GM10248 (cell line): Measurements from ENCODE around the gene AFAP1.

Source experiments
- CTCF ChIA-PET: fragments of 300-600 bp; sonication (Branson Sonifier 250); formaldehyde crosslinking; extraction: SDS; loops from one replicate; lab custom pipeline; 2021; ENCODE audit warnings: antibody characterized with exemption; lab: Yijun Ruan, JAX
- POLR2A ChIA-PET: fragments of 350-650 bp; sonication (Branson Sonifier 250); formaldehyde crosslinking; extraction: SDS; loops from one replicate; lab custom pipeline; 2020; ENCODE audit warnings: antibody characterized with exemption; lab: Yijun Ruan, JAX
- DNase-seq: peaks from one replicate; pipeline ENCODE4 v3.0.0; 2012; ENCODE audit errors: extremely low spot score
- TF ChIP-seq, protein P1 (sequence below): IDR thresholded peaks from 2 replicates; pipeline ENCODE4 v1.5.1; 2012; ENCODE audit warnings: mild to moderate bottlenecking, low read depth; ENCODE audit errors: extremely low read depth, missing control alignments, control extremely low read depth

AFAP1 gene

DNA sequence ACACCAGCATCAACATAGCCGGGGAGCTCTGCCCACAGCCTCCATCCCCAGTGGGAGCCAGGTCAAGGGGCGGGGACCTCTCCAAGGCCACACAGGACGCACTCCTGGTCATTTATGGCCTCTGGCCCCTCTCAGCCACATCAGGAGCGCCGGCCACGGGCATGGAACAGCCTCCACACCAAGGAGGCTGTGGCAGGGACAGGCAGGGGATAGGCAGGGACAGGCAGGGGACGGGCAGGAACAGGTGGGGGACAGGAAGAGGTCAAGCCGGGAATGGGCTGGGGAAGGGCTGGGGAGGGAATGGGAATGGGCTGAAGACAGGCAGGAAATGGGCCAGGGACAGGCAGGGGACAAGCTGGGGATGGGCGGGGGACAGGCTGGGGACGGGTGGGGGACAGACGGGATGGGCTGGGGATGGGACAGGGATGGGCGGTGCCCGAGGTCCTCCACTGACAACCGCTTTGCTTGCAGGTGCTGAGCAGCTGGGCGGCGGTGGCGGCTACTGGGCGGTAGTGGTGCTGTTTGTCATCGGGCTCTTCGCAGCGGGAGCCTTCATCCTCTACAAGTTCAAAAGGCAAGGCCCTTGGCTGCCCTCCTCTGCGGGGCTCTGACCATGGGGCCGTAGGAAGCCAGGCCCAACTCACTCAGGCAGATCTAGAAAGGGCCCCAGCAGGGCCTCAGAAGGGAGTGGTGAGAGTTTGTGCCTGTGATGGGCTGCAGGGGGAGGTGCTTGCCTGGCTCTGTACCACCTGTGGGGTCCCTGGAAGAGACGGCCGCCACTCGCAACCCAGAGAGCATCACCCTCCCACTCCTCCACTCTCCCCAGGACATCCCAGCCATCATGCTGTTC lies 205.6 kb downstream of the AFAP1 start:
- POLR2A ChIA-PET, result no interaction called here
- CTCF ChIA-PET, result no interaction called here
- DNase-seq, result no peak
- TF ChIP-seq, protein P1, sequence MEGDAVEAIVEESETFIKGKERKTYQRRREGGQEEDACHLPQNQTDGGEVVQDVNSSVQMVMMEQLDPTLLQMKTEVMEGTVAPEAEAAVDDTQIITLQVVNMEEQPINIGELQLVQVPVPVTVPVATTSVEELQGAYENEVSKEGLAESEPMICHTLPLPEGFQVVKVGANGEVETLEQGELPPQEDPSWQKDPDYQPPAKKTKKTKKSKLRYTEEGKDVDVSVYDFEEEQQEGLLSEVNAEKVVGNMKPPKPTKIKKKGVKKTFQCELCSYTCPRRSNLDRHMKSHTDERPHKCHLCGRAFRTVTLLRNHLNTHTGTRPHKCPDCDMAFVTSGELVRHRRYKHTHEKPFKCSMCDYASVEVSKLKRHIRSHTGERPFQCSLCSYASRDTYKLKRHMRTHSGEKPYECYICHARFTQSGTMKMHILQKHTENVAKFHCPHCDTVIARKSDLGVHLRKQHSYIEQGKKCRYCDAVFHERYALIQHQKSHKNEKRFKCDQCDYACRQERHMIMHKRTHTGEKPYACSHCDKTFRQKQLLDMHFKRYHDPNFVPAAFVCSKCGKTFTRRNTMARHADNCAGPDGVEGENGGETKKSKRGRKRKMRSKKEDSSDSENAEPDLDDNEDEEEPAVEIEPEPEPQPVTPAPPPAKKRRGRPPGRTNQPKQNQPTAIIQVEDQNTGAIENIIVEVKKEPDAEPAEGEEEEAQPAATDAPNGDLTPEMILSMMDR, result no peak

DNA sequence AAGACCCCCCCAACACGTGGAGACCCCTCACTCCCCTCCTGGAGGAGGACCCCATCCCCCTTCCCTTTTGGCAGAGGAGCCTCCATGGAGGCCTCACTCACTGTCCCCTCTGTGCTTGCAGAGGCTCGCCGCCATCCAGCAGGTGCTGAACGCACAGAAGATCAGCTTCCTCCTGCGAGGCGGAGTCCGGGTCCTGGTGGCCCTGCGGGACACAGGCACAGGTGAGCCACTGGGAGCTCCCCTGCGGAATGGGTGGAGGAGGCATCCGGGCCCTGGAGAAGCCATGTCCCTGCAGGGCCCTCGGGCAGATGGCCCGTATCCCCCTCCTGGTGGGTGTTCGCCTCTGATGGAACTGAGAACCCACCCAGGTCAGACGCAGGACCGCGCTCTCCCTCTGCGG lies 206.5 kb downstream of the AFAP1 start:
- CTCF ChIA-PET, result no interaction called here
- POLR2A ChIA-PET, result no interaction called here
- DNase-seq, result no peak
- TF ChIP-seq, protein P1, result no peak

DNA sequence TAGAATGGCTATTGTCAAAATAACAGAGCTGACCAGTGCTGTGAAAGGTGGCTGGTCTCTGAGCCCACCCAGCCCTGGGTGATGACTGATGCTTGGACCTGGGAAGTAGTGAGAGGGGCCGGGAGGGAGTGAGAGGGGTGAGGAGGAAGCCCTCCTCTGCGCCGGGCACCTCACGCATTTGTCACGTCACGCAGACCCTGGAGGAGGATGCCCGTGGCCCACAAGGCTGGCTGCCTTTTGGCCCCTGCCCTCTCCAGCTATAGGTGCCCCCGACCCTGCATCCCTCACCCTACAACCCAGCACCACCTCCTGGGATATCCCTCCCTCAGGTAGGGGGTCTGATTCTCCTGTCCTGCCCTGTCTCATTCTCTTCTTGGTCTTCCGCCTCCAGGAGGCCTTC lies 207.4 kb downstream of the AFAP1 start:
- TF ChIP-seq, protein P1, result no peak
- ChIA-PET CTCF (no interaction called here), POLR2A (no interaction called here)
- no peak for DNase-seq

DNA sequence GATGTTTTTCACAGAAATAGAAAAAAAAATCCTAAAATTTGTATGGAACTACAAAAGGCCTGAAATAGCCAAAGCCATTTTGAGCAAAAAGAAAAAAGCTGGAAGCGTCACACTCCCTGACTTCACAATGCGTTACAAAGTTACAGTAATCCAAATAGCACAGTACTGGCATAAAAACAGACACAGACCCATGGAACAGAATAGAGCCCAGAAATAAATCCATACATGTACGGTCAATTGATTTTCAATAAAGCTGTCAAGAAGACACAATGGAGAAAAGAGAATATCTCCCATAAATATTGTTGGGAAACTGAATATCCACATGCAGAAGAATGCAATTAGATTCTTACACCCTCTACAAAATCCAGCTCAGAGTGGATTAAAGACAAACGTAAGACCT lies 208.2 kb downstream of the AFAP1 start:
- POLR2A ChIA-PET, result no interaction called here
- DNase-seq, result no peak
- CTCF ChIA-PET, result no interaction called here
- TF ChIP-seq, protein P1, result no peak

DNA sequence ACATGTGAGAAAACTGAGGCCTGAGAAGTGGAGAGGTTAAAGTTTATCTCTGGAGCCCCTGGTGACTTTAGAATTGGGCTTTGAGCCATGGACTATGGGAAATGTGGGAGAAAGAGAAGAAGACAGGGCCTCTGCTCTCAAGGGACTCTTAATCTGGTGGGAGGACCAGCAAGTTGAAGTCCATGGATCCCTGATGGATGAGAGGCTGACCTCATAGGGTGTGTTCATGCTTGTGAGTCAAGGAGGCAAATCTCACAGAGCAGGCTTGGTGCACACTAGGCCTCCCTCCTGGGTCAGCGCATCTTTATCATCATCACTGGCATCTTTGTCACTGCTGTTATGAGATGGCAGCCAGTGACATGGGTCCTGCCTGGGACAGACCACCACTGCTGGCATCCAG lies 211.9 kb downstream of the AFAP1 start:
- TF ChIP-seq, protein P1, result no peak
- DNase-seq, result no peak
- POLR2A ChIA-PET, result no interaction called here
- CTCF ChIA-PET, result no interaction called here

DNA sequence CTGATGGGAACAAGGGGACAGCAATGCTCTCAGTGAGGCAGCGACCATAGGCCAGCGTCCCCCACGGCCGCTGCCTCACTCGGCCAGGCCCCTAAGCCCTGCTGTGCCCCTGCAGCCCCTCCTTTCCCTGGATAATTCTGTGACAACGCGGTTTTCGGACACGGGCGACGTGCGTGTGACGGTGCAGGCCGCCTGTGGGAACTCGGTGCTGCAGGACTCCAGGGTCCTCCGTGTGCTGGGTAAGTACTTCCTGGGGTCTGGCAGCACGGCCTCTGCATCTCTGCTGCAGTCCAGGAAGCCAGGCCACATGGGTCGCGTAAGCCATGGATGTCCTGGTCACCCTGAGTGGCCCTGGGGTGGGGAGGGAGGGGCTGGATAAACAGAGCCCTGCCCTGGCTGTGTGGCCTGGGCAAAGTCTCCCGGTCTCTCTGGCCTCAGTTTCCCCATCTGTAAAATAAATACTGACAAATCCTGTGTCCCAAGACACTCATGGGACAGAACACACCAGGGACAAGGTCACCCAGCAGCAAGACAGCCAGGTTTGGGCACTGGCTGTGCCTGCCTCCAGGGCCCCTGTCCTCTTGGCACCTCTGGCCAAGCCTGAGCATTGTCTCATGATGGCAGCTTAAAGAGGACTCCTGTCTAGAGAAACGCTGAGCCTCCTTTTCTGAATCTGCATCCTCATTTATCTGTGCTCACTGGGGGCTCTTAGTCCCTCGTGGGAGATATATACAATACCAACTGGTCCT lies 212.8 kb downstream of the AFAP1 start:
- ChIA-PET CTCF (no interaction called here), POLR2A (interaction anchor here (0.6 kb wide), 1 partner anchor 538 kb away, joined by 3 read pairs; no protein-coding TSS in a partner anchor)
- DNase-seq, result no peak
- TF ChIP-seq, protein P1, result no peak
